Smooth muscle cell of the coronary artery (primary cell): Measurements from ENCODE around the gene PPP4R3C. TPM values are rescaled to one million over a fixed set of nuclear protein-coding genes. Genes with fewer than 3 reads are reported as not detected.

Experiments used
- total RNA-seq: library from RNA; depleted of rRNA; stranded (reverse); fragments of >200 nt; gene quantifications from 2 replicates; pipeline ENCODE4 v1.2.3, GENCODE V29; 2014; ENCODE audit warnings: low replicate concordance

The PPP4R3C gene
- total RNA-seq = not detected in 2 replicates

GRCh38 chrX:27463187-27463586 is at the start of gene PPP4R3C:
Gene PPP4R3C (minus strand): TSS chrX:27463341. CDS start chrX:27463296, 45 bp downstream.

Other genes with a start within 250 kb of the PPP4R3C start
- gene DCAF8L2, start 127.0 kb upstream of the PPP4R3C start, total RNA-seq = 0.08 TPM in 1 of 2 replicates, not detected in the other